Transverse colon (tissue), 4 donors: ENCODE results near the gene RAB11FIP5.

Experiments used
- EP300 ChIP-seq: sonication (generic); formaldehyde crosslinking; IDR thresholded peaks from one replicate; pipeline ENCODE4 v1.6.1; 2017; ENCODE audit warnings: antibody characterized with exemption, low read depth
- POLR2A ChIP-seq: fragments of 450-650 bp; IDR thresholded peaks from one replicate; pipeline ENCODE4 v1.6.1; 2016; ENCODE audit warnings: antibody characterized with exemption, mild to moderate bottlenecking, moderate library complexity
- POLR2AphosphoS5 ChIP-seq, 3 donors: sonication (generic); formaldehyde crosslinking; IDR thresholded peaks; one replicate each; pipeline ENCODE4 v1.6.1; 2016; ENCODE audit warnings: antibody characterized with exemption in 3 of 3
- TF ChIP-seq, protein P1 (sequence below), 5 experiments: fragments of 200-600 bp in 3 of 5; fragments of 450-650 bp in 2 of 5; sonication (generic) in 3 of 5; IDR thresholded peaks; 1 replicate in 2 of 5; 2 replicates in 3 of 5; pipeline ENCODE4 v1.5.1; 2016 to 2017; ENCODE audit warnings: antibody characterized with exemption in 5 of 5, inconsistent platforms in 3 of 5, mild to moderate bottlenecking in 2 of 5, moderate library complexity in 1 of 5

DNA sequence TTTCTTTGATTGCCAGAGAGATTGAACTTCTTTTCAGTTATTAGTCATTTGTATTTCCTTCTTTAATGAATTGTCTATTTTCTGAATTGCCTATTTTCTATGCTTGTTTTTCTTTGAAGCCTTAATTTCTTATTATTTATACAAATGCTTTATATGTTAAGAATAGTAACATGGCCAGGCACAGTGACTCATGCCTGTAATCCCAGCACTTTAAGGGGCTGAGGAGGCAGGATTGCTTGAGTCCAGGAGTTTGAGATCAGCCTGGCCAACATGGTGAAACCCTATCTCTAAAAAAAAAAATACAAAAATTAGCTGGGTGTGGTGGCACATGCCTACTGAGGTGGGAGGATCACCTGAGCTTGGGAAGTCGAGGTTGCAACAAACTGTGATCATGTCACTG, 4.7 kb upstream of the RAB11FIP5 start:
- TF ChIP-seq, protein P1, sequence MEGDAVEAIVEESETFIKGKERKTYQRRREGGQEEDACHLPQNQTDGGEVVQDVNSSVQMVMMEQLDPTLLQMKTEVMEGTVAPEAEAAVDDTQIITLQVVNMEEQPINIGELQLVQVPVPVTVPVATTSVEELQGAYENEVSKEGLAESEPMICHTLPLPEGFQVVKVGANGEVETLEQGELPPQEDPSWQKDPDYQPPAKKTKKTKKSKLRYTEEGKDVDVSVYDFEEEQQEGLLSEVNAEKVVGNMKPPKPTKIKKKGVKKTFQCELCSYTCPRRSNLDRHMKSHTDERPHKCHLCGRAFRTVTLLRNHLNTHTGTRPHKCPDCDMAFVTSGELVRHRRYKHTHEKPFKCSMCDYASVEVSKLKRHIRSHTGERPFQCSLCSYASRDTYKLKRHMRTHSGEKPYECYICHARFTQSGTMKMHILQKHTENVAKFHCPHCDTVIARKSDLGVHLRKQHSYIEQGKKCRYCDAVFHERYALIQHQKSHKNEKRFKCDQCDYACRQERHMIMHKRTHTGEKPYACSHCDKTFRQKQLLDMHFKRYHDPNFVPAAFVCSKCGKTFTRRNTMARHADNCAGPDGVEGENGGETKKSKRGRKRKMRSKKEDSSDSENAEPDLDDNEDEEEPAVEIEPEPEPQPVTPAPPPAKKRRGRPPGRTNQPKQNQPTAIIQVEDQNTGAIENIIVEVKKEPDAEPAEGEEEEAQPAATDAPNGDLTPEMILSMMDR (IDR thresholded peaks at IDR 0.05) = no peak
- TF ChIP-seq POLR2A = no peak
- TF ChIP-seq EP300 = no peak
- no peak for TF ChIP-seq POLR2AphosphoS5 (IDR thresholded peaks at IDR 0.05)
